PC-3 (cell line): ENCODE data around the gene PADI1.

Experiments
- EZH2phosphoT487 ChIP-seq: fragments of 300-600 bp; sonication (generic); IDR thresholded peaks from 2 replicates; pipeline ENCODE4 v1.6.1; 2018; ENCODE audit warnings: mild to moderate bottlenecking, antibody characterized with exemption, low read length, borderline replicate concordance
- TF ChIP-seq, protein P1 (sequence below): fragments of 300-600 bp; sonication (generic); conservative IDR thresholded peaks from 2 replicates; pipeline ENCODE4 v1.5.1; 2017; ENCODE audit warnings: antibody characterized with exemption, low read depth, mild to moderate bottlenecking, low read length

DNA sequence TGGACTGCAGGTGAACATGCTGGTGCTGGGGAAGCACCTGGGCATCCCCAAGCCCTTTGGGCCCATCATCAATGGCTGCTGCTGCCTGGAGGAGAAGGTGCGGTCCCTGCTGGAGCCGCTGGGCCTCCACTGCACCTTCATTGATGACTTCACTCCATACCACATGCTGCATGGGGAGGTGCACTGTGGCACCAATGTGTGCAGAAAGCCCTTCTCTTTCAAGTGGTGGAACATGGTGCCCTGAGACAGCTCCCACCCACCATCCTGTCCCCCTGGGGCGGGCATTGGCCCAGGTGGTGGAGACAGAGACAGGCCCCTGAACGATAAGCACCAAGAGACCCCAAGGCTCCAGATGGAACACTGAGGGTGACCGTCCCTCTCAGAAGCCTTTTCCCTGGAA lies 77.9 kb downstream of the PADI1 start:
- TF ChIP-seq, protein P1, sequence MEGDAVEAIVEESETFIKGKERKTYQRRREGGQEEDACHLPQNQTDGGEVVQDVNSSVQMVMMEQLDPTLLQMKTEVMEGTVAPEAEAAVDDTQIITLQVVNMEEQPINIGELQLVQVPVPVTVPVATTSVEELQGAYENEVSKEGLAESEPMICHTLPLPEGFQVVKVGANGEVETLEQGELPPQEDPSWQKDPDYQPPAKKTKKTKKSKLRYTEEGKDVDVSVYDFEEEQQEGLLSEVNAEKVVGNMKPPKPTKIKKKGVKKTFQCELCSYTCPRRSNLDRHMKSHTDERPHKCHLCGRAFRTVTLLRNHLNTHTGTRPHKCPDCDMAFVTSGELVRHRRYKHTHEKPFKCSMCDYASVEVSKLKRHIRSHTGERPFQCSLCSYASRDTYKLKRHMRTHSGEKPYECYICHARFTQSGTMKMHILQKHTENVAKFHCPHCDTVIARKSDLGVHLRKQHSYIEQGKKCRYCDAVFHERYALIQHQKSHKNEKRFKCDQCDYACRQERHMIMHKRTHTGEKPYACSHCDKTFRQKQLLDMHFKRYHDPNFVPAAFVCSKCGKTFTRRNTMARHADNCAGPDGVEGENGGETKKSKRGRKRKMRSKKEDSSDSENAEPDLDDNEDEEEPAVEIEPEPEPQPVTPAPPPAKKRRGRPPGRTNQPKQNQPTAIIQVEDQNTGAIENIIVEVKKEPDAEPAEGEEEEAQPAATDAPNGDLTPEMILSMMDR = no peak
- TF ChIP-seq EZH2phosphoT487 = no peak
